Measurements from ENCODE around the gene CAMK1D.

DNA sequence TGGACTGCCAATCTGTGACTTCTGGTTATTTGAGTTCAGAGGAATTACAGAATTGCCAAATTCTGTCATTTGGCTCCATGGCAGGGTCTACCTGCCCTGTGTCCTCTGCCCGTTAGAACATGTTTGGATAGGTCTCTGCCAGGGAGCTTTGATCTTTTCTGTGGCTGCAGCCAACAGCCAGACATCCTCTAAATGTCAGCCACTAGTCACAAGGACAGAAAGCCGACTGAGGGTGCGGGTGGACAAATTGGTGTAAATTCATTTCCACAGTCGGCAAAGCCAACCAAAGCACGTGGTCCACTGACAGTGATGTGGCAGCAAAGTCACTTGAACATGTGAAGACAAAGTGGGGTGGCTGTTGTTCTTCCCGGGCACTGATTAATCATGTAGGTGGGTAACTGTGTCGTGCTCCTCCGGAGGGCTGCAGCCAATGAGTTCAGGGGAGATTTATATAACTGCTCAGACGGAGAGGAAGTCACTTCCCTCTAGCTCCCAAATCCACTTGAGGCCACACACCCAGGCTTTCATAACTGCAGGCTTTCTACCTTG lies 26.7 kb upstream of the CAMK1D start:
- TF ChIP-seq, protein P1, sequence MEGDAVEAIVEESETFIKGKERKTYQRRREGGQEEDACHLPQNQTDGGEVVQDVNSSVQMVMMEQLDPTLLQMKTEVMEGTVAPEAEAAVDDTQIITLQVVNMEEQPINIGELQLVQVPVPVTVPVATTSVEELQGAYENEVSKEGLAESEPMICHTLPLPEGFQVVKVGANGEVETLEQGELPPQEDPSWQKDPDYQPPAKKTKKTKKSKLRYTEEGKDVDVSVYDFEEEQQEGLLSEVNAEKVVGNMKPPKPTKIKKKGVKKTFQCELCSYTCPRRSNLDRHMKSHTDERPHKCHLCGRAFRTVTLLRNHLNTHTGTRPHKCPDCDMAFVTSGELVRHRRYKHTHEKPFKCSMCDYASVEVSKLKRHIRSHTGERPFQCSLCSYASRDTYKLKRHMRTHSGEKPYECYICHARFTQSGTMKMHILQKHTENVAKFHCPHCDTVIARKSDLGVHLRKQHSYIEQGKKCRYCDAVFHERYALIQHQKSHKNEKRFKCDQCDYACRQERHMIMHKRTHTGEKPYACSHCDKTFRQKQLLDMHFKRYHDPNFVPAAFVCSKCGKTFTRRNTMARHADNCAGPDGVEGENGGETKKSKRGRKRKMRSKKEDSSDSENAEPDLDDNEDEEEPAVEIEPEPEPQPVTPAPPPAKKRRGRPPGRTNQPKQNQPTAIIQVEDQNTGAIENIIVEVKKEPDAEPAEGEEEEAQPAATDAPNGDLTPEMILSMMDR (IDR thresholded peaks at IDR 0.05; ENCODE audit: low read length) = no peak
- no peak for TF ChIP-seq EZH2 (IDR thresholded peaks at IDR 0.05; ENCODE audit: borderline replicate concordance, low read length)
